Caco-2 (cell line): ENCODE results near the gene VAMP1. TPM values are rescaled to one million over a fixed set of nuclear protein-coding genes. Genes with fewer than 3 reads are reported as not detected.

Source experiments
- BruUV-seq: library from RNA; stranded (reverse); fragments of 400-500 nt; replicated peaks from 2 replicates; lab custom pipeline; 2021; lab: Mats Ljungman, UMichigan
- CTCF ChIA-PET: fragments of 300-600 bp; sonication (Branson Sonifier 250); formaldehyde crosslinking; loops from one replicate; lab custom pipeline; 2022; ENCODE audit warnings: antibody characterized with exemption; lab: Charles Lee
- POLR2A ChIA-PET: fragments of 300-600 bp; sonication (Branson Sonifier 250); formaldehyde crosslinking; loops from one replicate; lab custom pipeline; 2022; ENCODE audit warnings: antibody characterized with exemption; lab: Charles Lee
- DNase-seq, 2 experiments: peaks; one replicate each; pipeline versions ENCODE4 v3.0.0 to v3.0.0-alpha.2; 2020 to 2022
- H3K27me3 ChIP-seq: replicated peaks from 2 replicates; pipeline ENCODE4 v1.6.0; 2011; ENCODE audit warnings: low read length; ENCODE audit not compliant: control insufficient read depth, insufficient read depth
- H3K36me3 ChIP-seq: 2 replicates; pipeline ENCODE4 v1.5.1; 2011; ENCODE audit warnings: low read length; ENCODE audit not compliant: control insufficient read depth, insufficient read depth
- H3K4me1 ChIP-seq: fragments of 250-450 bp; sonication (Bioruptor Pico); 2 replicates; pipeline ENCODE4 v1.5.1; 2020; ENCODE audit warnings: mild to moderate bottlenecking
- H3K4me3 ChIP-seq: 2 replicates; pipeline ENCODE4 v1.5.1; 2011; ENCODE audit warnings: low read depth, mild to moderate bottlenecking, control low read depth, low read length
- H3K9me3 ChIP-seq: fragments of 250-450 bp; sonication (Bioruptor Pico); 2 replicates; pipeline ENCODE4 v1.5.1; 2020; ENCODE audit warnings: mild to moderate bottlenecking, moderate library complexity
- H3K27ac Mint-ChIP-seq: one replicate; pipeline ENCODE4 v1.8.0; 2022; ENCODE audit warnings: mixed read lengths; ENCODE audit not compliant: unreplicated experiment
- H3K27me3 Mint-ChIP-seq: one replicate; pipeline ENCODE4 v1.8.0; 2022; ENCODE audit warnings: mixed read lengths; ENCODE audit not compliant: insufficient read depth, unreplicated experiment
- H3K36me3 Mint-ChIP-seq: one replicate; pipeline ENCODE4 v1.8.0; 2022; ENCODE audit warnings: mild to moderate bottlenecking, mixed read lengths; ENCODE audit not compliant: insufficient read depth, unreplicated experiment
- H3K4me1 Mint-ChIP-seq: one replicate; pipeline ENCODE4 v1.8.0; 2022; ENCODE audit warnings: low read depth, mixed read lengths; ENCODE audit not compliant: unreplicated experiment
- H3K4me3 Mint-ChIP-seq: one replicate; pipeline ENCODE4 v1.8.0; 2022; ENCODE audit warnings: mild to moderate bottlenecking, moderate library complexity, mixed read lengths; ENCODE audit not compliant: unreplicated experiment
- H3K9me3 Mint-ChIP-seq: one replicate; pipeline ENCODE4 v1.8.0; 2022; ENCODE audit warnings: mixed read lengths; ENCODE audit not compliant: unreplicated experiment
- intact Hi-C: fragments of 100-400 bp; cut with micrococcal nuclease; formaldehyde crosslinking; loops from one replicate; pipeline ENCODE4 v1.10.0; 2022; ENCODE audit not compliant: unreplicated experiment
- total RNA-seq: library from RNA; stranded (reverse); gene quantifications from 2 replicates; pipeline ENCODE4 v1.2.3, GENCODE V29; 2022
- TF ChIP-seq, protein P1 (sequence below), 2 experiments: fragments of 200-600 bp in 1 of 2; IDR thresholded peaks; 1 replicate in 1 of 2; 2 replicates in 1 of 2; pipeline versions ENCODE4 v1.5.1 to v1.8.0; 2011 to 2022; ENCODE audit warnings: antibody characterized with exemption in 1 of 2, control low read depth in 1 of 2, inconsistent platforms in 1 of 2, low read depth in 1 of 2, low read length in 1 of 2, mild to moderate bottlenecking in 1 of 2, moderate library complexity in 1 of 2; ENCODE audit not compliant: insufficient read depth in 1 of 2, severe bottlenecking in 1 of 2, unreplicated experiment in 1 of 2

The VAMP1 gene
- total RNA-seq, 1 experiment from 2014 or later: 8.4 TPM

DNA sequence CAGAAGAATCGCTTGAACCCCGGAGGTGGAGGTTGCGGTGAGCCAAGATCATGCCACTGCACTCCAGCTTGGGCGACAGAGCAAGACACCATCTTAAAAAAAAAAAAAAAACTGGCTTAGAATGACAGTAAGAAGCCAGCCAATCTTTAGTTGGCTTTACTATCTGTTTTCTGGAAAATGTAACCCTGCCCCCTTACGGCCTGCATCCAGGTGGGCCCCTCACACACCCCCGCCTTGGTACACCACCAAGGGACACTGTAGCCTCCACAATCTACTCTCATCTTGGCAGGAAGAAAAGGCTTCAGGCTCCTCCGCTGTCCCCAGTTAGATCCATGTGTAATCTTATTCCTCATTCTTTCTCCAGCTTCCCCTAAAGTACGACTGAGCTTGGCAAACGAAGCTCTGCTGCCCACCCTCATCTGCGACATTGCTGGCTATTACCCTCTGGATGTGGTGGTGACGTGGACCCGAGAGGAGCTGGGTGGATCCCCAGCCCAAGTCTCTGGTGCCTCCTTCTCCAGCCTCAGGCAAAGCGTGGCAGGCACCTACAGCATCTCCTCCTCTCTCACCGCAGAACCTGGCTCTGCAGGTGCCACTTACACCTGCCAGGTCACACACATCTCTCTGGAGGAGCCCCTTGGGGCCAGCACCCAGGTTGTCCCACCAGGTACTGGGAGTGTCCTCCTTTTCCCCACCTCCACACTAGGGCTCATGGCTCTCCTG lies 12.0 kb downstream of the VAMP1 start:
- H3K9me3 Mint-ChIP-seq: no peaks in the 10 kb centered on the region
- DNase-seq: peak in 1 of 2 experiments; percentile 37
- CTCF ChIA-PET: no interaction called here

DNA sequence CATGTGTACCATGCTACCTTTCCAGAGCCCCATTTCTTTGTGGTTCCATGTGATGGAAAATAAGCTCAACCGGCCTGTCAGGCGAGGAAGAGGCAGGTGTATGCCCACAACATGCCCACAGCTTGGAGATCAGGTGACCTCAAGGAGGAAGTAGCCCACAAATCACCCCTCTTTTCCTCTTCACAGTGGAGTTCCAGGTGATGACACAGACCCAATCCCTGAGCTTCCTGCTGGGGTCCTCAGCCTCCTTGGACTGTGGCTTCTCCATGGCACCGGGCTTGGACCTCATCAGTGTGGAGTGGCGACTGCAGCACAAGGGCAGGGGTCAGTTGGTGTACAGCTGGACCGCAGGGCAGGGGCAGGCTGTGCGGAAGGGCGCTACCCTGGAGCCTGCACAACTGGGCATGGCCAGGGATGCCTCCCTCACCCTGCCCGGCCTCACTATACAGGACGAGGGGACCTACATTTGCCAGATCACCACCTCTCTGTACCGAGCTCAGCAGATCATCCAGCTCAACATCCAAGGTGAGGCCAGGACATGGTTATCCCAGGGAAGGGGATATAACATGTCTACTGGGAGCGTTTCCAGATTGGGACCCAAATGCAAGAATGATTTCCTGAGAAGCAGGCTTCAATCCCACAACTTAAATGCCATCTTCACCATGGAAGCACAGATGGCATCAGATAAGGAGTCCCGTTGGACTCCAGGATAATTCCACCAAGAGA lies 13.1 kb downstream of the VAMP1 start:
- BruUV-seq: no TSS peak
- Histone ChIP-seq H3K4me1 (peaks cover 7% of the 10 kb centered on the region; the same call in 1 of the 2 replicates), H3K36me3 (peaks cover 2% of the 10 kb centered on the region; the same call in 1 of the 2 replicates), H3K27me3 (no peaks in the 10 kb centered on the region), H3K9me3 (no peaks in the 10 kb centered on the region), H3K4me3 (no peak overlapping the region)
- Mint-ChIP-seq H3K27ac (no peak overlapping the region), H3K27me3 (no peaks in the 10 kb centered on the region), H3K9me3 (no peaks in the 10 kb centered on the region), H3K4me1 (no peaks in the 10 kb centered on the region), H3K36me3 (peaks cover 22% of the 10 kb centered on the region), H3K4me3 (no peak overlapping the region)
- intact Hi-C loops: no loop called here
- peak in 1 of 2 experiments; percentile 26 for DNase-seq
- ChIA-PET POLR2A (interaction anchor here (0.8 to 1.0 kb wide), 2 partner anchors 13 to 77 kb away, joined by 3 to 5 read pairs; partner anchors contain the start of gene VAMP1), CTCF (interaction anchor here (0.6 to 1.4 kb wide), 3 partner anchors 8 to 236 kb away, joined by 3 to 4 read pairs (median 3); partner anchors contain the start of gene MRPL51)
- TF ChIP-seq, protein P1, sequence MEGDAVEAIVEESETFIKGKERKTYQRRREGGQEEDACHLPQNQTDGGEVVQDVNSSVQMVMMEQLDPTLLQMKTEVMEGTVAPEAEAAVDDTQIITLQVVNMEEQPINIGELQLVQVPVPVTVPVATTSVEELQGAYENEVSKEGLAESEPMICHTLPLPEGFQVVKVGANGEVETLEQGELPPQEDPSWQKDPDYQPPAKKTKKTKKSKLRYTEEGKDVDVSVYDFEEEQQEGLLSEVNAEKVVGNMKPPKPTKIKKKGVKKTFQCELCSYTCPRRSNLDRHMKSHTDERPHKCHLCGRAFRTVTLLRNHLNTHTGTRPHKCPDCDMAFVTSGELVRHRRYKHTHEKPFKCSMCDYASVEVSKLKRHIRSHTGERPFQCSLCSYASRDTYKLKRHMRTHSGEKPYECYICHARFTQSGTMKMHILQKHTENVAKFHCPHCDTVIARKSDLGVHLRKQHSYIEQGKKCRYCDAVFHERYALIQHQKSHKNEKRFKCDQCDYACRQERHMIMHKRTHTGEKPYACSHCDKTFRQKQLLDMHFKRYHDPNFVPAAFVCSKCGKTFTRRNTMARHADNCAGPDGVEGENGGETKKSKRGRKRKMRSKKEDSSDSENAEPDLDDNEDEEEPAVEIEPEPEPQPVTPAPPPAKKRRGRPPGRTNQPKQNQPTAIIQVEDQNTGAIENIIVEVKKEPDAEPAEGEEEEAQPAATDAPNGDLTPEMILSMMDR (IDR thresholded peaks at IDR 0.05; ENCODE audit: insufficient read depth in 1 of 2, low read depth in 1 of 2, low read length in 1 of 2, severe bottlenecking in 1 of 2, unreplicated experiment in 1 of 2): no peak

More for the DNA sequence above, 12.0 kb downstream of the VAMP1 start:
- Mint-ChIP-seq H3K4me3 (no peak overlapping the region), H3K4me1 (no peaks in the 10 kb centered on the region), H3K36me3 (peaks cover 17% of the 10 kb centered on the region), H3K27ac (no peak overlapping the region), H3K27me3 (no peaks in the 10 kb centered on the region)
- no peak overlapping the region for H3K4me3 ChIP-seq
- H3K9me3 ChIP-seq: no peaks in the 10 kb centered on the region
- intact Hi-C loops: no loop called here
- TF ChIP-seq, protein P1 (IDR thresholded peaks at IDR 0.05; ENCODE audit: insufficient read depth in 1 of 2, low read depth in 1 of 2, low read length in 1 of 2, severe bottlenecking in 1 of 2, unreplicated experiment in 1 of 2): no peak
- H3K27me3 ChIP-seq: no peaks in the 10 kb centered on the region
- no peaks in the 10 kb centered on the region for H3K4me1 ChIP-seq
- BruUV-seq: no TSS peak
- POLR2A ChIA-PET: interaction anchor here (0.7 kb wide), 1 partner anchor 13 kb away, joined by 4 read pairs; no protein-coding TSS in a partner anchor
- H3K36me3 ChIP-seq: peaks cover 2% of the 10 kb centered on the region; the same call in 1 of the 2 replicates
